HG02623 (cell line): Measurements from ENCODE around the gene SHISAL2A.
"Not testable (repeated sequence)": the region's sequence is repeated elsewhere in the genome, so short reads cannot be mapped to it uniquely, and the experiment has no call there.

Source experiments
- ATAC-seq: cut with Tn5 transposase; IDR thresholded peaks from one replicate; pipeline ENCODE4 v1.9.1; 2021; ENCODE audit warnings: moderate library complexity; ENCODE audit not compliant: unreplicated experiment

Gene SHISAL2A

GRCh38 chr1:52681136-52681535 lies 48.2 kb downstream of the SHISAL2A start:
- ATAC-seq, result no peak

DNA sequence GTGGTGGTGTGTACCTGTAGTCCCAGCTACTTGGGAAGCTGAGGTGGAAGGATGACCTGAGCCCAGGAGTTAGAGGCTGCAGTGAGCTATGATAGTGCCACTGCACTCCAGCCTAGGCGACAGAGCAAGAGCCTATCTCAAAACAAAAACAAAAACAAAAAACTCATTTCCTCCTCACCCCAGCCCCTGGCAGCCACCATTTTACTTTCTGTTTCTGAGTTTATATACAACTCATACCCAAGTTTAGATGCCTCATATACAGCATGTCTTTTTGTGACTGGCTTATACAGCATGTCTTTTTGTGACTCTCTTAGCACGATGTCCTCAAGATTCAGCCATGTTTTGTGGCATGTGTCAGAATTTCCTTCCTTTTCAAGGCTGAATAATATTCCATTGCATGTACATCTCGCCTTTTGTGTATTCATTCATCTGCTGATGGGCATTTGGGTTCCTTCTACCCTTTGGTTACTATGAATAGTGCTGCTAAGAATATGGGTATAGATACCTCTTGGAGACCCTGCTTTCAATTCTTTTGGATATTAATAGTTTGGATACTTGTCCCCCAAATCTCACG lies 50.5 kb downstream of the SHISAL2A start:
- no peak for ATAC-seq

DNA sequence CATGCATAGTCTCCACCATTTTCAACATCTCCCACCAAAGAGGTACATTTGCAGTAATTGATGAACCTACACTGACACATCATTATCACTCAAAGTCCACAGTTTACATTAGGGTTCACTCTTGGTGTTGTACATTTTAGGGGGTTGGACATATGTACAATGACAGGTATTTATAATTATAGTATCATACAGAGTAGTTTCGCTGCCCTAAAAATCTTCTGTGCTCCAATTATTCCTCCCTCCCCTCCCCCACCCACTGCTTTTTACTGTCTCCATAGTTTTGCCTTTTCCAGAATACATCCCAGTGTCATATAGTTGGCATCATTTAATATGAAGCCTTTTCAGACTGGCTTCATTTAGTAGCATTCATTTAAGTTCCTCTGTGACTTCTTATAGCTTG lies 51.6 kb downstream of the SHISAL2A start:
- no peak for ATAC-seq

DNA sequence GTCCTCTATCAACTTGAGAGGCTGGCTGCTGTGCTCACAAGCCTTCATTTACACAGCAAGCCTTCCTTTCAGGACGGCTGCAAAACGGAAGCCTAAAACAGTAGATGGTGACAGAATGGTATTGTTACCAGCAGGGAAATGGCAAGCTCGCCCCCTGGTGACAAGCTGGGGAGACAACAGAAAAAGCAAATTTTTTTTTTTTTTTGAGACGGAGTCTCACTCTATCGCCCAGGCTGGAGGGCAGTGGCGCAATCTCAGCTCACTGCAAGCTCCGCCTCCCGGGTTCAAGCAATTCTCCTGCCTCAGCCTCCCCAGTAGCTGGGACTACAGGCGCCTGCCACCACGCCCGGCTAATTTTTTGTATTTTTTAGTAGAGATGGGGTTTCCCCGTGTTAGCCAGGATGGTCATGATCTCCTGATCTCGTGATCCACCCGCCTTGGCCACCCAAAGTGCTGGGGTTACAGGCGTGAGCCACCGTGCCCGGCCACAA lies 53.3 kb downstream of the SHISAL2A start:
- ATAC-seq, result not testable (repeated sequence)

- ATAC-seq, result no peak
These were observed 53.9 kb downstream of the SHISAL2A start for GRCh38 chr1:52686830-52687229.

DNA sequence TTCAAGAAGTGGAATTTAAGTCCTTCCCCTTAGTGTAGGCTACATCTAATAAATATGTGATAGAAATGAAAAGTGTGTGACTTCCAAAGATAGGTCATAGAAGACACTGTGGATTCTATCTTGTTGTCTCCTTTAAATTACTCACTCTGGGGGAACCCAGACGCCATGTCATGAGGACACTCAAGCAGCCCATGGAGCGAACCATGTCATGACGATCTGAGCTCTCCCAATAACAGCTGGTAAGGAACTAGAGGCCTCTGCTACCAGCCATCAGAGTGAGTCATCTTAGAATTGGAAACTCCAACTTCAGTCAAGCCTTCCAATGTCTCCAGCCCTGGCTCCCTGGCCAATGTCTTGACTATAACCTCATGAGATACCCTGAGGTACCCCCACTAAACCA lies 58.9 kb downstream of the SHISAL2A start:
- ATAC-seq, result no peak

- ATAC-seq, result no peak
These were observed 59.7 kb downstream of the SHISAL2A start for GRCh38 chr1:52692697-52693096.

DNA sequence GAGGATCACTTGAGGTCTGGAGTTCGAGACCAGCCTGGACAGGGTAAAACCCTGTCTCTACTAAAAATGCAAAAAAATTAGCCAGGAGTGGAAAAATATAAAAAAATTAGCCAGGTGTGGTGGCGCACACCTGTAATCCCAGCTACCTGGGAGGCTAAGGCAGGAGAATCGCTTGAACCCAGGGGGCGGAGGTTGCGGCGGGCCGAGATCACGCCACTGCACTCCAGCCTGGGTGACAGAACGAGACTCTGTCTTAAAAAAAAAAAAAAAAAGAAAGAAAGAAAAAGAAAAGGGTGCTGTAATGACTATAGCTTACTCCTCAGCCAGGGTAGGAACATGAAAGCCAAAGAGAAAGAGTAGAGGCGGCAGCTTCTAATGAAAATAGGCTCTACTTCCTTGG lies 60.4 kb downstream of the SHISAL2A start:
- ATAC-seq, result not testable (repeated sequence)

- no peak for ATAC-seq
These were observed 60.9 kb downstream of the SHISAL2A start for GRCh38 chr1:52693843-52694242.

DNA sequence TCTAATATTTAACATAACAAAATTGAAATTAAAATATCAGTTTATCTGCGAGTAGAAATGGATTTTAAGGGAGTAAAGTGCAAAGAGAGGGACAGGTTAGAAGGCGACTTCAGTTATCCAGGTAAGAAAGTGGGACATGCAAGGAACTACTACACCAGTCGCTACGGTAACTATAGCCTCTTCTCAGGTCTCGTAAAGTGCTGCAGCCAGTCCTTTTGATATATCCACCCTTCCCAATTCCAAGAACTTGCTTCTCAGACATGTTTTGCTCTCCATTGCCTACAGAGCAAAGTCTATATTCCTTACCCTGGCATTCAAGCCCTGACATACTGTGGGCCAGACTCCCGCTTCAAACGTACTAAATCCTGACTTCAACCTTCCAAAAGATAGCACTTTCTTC lies 62.7 kb downstream of the SHISAL2A start:
- no peak for ATAC-seq

DNA sequence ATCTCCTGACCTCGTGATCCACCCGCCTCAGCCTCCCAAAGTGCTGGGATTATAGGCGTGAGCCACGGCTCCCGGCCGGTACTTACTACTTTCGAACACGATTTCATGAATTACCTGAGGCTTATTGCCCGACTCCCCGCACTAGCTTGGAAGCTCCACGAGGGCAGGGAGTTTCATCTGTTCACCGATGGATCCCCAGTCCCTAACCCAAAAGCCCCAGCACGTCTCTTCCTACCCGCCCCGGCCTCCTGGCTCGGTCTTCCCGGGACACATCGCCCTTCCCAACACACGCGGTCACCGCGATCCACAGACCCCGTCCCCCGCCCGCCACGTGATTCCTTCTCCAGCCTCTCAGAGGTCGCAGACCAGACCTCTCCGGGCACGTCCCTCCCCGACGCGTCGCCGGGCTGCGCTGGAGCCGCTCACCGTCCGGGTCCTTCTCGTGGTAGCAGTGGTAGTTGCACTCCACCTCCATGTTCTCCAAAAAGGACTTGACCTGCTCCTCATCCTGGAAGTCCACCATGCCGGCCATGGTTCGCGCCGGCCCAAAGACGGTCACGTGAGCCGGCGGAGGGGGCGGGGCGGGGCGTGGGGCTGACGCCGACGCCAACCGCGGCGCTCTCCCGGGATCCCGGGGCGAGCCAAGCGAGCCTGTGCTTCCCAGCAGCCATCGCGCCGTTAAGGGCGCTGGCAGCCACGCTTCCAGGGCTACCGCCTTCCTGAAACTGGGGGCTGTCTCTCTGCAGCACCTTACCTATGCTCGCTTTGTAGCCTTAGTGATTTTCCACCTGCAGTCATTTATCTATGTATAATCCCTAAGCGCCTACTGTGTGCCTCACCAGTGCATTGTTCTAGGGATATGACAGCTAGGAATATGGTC lies 65.1 kb downstream of the SHISAL2A start, which contains the start of gene COA7:
TSS of gene COA7 (minus strand) at position 553 of the 880 bp plus-strand sequence. CDS start at position 532, 21 bp downstream.
- peak; percentile 49 for ATAC-seq

DNA sequence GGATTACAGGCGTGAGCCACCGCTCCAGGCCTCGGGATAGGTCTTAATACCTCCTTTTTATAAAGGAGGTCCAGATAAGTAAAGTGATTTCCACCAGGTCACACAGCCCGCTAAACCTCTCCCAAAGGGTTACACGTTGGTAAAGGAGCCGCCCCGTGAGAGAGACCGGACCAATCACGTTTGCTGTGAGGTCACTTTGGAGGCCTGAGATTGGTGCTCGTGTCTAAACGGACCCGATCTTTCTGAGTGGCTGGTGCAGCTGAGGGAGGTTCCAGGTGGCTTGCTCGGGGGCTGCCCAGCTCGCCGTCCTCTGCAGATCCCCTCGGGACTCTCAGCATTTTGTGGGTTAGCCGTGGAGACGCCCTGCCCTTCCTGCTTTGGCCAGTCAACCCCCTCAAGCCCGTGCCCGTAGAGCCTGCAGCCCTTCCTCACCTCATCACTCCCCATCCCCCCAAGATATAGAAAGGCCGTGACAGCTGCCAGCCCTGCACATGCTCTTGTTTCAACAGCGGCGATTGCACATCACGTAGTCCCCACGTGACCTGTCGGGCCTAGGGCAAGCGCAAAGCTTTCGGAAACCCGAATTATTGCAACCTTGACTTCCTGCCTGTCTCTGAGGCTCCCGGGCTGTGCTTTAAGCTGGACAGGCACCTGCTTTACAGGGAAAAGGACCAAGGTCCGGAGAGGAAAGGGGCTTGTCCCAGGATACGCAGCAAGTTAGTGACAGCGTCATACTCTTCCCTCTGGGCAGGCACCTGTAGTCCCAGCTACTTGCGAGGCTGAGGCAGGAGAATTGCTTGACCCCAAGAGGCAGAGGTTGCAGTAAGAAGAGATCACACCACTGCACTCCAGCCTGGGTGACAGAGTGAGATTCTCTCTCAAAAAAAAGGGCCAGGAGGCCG lies 70.2 kb downstream of the SHISAL2A start:
- ATAC-seq, result peak; percentile 75

GRCh38 chr1:52706136-52706670 lies 73.2 kb downstream of the SHISAL2A start:
- no peak for ATAC-seq
